ENCODE data around the gene BAZ2A.

The BAZ2A gene

DNA sequence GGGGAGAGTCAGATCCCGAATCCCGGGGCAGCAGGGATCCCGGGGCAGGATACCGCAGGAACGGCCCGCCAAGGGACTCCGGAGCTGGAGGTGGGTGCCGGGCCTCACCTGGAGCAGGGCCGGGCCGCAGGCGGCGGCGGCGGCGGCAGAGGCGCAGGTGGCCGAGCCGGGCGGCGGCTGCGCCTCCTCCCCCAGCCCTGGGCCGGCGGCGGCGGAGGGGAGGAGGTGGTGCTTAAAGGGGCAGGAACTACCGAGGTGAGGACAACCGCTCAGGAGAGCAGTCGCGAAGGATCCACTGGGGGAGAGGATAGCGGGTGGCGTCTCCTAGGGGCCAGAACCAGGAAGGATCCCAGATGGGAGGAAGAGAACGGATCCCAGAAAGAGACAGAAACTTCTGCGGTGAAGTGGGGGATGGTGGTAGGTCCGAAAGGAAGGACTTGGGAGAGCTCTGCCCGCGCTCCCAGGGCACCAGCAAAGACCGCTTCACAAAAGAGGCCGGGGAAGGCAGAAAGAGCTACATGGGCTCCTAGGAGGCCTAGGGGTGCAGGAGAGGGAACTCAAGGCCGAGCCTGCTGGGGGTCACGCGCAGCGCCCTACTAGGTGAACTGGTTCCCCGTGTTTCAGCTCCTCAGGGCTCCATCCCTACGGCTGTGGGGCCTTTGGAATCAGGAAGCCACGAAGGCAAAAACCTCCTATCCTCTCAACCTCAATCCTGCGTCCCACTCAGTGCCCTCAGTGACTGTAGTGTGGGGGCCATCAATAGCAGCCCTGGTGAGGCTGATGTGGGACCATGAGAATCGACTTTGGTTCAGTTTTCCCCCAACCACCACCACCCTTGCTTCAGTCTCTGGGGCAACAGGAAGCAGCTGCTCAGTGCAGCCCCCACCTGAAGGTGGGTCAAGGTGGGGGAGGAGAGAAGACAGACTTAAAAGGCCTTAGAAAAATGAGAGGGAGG lies 5.0 kb upstream of the BAZ2A start:
- peak; percentile 57 for DNase-seq

DNA sequence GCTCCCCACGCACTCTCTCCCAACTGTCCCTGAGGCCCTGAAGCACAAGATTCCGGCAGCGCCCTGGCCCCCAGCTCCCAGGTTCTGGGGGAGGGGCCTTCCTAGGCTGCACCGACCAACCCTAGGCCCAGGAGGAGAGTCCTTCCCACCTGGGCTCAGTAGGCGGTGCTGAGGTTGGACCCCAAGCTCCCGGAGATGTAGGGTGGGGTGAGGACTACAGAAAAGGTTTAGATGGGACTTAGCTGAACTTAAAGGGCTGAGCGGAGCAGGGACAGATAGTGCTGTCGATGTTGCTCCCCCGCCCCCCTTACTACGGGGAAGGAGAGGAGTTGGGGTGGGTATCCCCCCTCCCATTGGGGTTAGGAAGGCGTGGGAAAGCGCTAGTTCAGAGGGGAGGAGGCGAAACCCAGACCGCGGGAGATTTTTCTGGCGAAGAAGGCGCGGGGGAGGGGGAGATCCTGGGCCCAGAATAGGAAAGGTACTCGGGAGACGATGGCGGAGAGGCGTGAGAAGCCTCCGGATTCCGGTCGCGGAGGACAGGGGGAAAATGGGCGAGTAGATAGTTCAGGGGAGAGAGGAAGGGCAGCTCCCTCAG lies 4.2 kb upstream of the BAZ2A start:
- DNase-seq, result no peak

DNA sequence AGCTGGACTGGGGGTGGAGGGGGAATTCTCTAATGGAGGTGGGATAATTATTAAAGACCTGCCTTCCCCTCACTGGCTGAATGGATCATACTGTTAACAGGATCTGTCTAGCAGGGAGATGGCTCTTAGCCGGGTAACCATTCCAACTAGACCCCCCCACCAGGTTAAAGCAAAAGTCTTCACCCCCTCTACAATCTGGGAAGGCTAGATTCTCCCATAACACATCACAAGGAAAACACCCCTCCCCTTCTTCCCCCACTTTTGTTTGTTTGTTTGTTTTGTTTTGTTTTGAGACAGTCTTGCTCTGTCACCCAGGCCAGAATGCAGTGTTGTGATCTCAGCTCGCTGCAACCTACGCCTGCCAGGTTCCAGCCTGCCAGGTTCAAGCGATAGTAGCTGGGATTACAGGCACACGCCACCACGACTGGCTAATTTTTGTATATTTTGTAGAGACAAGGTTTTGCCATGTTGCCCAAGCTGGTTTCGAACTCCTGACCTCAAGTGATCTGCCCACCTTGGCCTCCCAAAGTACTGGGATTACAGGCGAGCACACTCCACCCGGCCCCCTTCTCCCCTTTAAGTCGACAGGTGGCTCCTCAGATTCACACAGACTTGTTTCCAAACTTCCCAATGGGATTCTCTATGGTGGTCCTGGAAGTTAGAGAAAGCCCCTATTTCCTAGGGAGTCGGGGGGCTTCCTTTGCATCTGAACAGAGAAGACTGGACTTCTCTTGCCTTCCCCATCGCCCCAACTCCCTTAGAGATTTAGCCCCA lies 3.5 kb upstream of the BAZ2A start:
- DNase-seq, result no peak

DNA sequence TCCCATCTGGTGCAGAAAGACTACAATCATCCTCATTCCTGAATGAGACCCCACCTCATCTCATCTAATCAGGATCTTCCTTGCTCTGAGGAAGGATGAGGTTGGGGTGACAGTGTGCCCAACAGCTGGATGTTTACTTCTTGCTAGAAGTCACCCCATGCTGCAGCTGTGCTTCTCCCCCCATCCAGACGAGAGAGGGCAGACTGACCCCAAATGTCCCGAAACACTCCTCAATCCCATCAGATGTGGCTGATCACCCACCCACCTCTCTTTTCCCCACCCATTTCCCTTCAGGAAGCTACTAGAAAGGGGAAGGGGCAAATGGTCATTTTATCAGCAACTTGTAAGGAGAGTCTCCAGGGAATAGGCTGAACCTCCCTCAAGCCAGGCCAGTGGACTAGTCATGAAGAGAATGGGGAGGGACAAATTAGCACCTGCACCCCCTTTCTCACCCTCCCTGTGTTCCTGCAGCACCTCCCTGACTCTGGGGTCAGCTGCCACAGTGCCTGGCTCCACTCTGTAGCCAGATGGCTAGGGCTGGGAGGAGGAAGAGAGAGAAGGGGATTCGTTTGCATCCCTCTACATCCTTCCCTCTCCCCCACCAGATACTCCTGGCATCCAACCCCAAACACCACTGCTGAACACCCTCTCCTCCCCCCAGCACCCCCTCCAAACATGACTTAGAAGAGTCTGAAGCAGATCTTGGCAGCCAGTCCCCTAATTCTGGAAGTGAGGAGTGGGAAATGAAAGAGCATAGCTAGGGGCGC lies 2.8 kb upstream of the BAZ2A start:
- no peak for DNase-seq

DNA sequence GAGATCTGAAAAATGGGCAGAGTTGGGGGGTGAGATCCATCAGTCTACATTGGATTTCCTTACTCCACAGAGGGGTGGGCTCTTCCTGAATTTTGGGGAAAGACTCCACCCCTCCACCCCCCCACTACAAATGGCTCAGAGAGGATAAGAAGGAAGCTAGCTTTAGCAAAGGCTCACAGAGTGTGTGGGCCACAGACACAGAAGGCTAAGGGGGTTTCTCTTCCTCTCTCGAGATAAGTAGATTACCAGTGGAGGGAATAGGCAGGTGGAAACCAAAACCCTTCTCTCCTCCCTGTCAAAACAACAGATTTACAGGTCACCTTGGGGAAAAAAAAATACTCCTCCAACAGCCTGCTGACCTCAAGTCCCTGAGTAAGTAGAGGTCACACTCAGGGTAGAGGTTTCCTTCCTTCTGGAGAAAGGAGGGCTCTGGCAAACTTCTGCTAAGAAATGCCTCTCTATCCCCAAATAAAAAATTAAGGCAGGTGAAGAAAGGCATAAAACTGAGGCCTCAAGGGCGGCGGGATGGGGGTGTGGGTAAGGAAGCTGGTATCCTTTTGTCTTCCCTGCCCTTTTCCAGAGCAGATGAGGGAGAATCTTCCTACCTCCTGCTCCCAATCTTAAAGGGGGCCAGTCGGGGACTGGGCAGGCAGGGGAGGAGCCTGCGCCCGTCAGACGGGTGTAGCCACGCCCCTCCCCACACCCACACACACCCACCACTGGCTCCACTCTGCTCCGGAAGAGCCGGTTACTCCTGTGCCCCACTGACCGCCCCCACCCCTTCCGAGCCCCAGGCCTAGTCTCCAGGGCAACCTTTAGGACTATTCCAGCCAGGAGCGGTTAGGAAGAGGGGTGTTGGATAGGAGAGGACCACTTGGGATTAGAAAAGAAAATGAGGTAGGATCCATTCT lies 1.9 kb upstream of the BAZ2A start:
- no peak for DNase-seq

DNA sequence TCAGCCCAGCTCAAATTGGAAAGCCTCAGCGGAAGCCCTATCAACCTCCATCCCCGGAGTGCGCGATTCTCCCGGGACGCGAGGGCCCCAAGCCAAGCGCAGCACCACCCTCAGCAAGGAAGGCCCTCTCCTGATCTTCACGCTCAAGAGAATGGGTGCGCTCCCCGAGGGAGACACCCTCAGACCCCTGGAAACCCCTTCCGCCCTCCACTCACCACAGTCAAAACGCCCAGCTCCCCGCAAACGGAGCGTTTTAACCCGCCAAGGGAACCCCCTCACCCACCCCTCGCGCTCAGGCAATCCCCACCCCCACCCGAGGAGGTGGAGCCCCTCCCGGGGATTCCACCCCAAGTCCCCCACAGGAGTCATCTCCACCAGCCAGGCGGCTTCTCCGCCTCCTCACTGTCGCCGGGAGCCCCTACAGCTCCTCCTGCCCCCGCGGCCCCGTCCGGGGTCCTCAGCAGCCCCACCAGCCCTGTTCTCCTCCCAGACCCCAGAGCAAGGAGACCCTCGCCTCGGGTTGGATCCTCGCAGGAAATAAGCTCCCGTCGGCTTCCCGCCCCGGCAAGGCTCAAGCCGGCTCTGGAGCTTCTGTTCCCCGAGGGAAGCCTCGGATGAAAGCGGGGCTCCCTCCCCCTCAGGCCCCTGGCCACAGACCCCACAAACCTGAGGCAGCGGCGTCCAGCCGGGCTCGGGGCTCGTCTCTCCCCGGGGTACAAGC lies 507 bp downstream of the BAZ2A start:
- no peak for DNase-seq

DNA sequence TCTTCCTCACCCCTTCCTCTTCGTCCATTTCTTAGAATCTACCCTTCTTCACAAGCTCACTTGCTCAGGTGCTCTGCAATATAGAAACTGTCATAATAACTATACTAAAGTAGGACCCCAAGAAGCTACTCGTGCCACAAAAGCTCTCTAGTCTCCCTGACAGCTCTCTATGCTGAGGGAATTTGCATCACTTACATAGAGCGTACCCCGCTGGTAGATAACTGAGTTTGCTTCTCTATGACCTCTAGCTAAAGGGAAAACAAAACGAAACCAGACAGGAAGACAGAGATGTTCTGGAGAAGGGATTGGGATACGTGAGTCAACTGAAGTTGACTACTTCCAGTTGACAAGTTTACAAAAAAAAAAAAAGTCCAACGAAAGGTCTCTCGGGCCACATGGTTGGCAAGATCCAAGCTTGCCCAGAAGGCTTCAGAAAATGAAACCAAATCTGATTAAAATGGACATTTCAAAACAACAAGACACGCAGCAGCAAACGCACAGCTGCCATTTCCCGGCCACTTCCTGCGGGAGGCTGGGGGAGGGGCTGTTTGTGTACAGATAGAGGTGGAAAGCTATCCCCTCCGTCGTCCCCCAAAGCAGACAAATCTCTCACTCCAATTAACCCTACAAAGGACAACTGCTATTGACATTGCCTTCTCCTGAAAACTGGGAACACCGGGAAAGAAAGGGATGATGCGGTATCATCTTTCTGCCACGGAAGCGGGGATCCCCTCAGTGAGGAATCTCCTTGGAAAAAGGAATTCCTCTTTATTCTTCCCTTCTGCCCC lies 1.3 kb downstream of the BAZ2A start:
- no peak for DNase-seq

DNA sequence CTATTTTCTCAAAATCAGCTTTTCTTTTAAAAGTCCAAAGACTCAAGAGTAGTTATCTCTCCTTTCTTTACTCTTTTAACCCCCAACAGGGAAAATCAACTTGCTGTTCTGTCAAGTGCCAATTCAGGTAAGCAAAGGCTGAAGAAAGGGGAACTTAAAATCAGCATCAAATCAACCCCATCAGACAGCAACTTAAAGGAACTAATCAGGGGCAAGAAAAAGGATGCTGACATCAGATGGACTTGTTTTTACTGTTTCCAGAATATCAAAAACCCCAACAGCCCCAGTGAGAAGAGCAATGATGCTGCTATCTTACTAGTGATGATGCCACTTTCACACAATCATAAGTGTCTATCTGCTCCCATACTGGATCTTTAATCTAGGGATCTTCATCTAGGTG lies 3.4 kb downstream of the BAZ2A start:
- no peak for DNase-seq

DNA sequence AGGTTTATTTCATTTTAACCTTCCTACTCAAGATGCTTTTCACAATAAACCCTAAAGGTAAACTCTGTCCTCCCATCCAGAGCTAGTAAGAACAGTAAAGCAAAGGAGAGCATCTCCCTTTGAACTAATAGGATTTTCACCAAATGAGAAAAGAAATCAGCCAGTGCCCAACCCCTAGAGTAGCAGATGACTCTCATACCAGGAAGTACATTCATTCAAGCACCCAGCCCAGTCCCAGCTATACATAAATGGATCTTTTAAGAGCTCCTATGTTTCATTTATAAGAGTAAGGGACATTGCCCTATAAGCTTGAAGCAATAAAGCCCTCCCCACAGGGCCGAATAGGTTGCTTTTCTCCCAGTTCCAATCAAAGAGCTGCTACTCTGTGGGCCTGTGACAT lies 7.6 kb downstream of the BAZ2A start:
- no peak for DNase-seq

DNA sequence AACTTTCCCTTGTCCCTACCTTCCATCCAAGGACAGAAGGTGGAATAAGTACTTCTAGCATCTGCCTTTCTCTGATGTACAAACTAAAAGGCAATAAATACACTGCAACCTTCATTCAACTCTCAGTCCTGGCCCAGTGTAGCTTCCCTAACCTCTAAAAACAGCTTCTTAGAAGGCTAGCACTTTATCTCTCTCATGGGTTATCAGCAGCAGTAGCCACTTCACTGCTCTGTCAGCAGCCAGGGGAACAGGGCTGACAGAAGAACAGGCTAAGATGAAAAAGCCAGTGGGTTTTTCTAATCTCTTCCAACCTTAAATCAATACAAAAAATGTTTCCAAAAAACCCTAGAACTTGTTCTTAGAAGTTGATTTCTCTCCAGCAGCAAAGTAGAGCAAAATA lies 13.2 kb downstream of the BAZ2A start:
- no peak for DNase-seq

DNA sequence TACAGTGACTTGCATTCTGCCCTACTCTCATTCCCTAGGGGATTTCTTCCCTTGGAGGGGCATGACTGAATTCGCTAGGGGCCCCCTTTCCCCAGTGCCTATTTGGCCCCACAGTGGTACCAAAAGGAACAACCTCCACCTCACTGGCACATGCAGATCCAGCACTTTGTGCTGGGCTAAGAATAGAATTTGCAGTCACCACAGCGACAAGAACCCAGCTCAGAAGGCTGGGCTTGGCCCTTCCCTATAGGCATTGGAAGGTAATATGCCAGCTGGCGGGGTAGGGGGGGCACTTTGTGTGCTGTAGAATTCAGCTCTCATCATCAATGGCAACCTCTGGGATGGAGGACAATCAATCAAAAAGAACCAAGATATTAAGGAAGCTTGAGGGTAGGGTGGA lies 13.9 kb downstream of the BAZ2A start:
- no peak for DNase-seq

DNA sequence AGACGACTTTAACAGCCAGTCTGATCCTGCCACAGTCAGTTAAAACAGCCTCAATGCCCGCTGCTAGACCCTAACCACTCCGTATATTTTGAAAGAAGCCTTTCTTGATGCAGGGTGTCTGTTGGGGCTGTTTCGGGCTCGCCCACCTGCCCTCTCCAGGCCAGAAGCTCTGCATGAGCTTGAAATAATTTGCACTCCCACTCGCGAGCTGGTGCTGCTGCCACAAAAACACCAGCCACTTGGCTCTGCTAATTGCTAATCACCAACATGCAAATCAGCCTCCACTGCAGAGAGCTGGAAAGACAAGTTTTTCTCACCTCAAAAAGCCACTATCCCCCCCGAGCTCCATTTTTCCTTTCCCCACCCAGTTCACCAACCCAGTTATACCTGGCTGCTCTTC lies 15.5 kb downstream of the BAZ2A start:
- no peak for DNase-seq

DNA sequence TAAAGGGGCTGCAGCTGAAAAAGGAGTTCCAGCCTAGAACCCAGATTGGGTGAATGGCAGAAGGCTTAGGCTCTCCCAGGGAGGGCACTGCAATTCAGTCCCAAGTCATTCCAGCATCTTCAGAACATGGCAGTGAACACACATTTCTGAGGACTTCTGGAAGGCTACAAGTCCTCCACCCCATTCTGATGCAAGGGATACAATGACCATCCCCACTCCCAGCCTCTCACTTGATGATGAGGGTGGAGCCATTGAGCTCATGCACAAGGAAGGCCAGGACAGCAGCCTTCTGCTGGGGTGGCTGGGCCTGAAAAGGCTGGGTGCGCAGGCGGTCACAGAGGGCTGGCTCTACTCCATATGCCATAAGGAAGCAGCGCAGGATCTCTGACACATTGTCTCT lies 25.8 kb downstream of the BAZ2A start:
- DNase-seq, result no peak

DNA sequence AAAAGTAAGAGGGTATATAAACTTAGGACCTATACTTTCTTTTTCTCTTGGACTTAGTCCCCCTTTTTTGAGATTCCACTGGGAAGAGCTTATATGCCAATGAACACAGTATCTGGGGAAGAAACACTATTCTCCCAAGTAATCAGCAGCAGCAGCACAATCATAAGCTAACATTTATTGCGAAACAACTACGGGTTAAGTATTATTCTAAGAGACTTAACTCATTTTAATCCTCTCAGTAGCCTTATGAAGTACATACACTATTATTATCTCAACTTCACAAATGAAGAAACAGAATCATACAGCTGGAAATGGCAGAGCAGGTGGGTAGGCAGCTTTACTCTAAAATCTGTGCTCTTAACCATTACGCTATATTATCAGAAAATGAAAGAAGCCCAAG lies 27.9 kb downstream of the BAZ2A start:
- DNase-seq, result no peak

DNA sequence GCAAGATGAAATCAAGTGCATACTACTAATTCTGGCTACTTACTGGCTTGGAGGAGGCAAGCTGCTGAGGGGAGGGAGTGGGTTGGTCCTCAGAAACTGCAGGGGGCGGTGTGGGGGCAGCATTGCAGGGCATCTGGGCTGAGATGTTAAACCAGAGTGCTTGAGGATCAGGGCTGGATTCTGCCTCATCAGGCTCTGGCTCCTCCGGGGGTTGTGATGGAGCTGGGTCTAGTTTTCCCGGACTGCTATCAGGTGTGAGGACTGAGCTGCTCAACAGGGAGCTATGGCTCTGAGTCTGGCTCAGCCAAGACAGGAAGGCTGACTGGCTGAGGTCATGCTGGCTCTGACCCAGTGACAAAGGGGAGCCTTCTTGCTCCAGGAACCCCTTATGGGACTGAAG lies 28.6 kb downstream of the BAZ2A start:
- DNase-seq, result no peak

DNA sequence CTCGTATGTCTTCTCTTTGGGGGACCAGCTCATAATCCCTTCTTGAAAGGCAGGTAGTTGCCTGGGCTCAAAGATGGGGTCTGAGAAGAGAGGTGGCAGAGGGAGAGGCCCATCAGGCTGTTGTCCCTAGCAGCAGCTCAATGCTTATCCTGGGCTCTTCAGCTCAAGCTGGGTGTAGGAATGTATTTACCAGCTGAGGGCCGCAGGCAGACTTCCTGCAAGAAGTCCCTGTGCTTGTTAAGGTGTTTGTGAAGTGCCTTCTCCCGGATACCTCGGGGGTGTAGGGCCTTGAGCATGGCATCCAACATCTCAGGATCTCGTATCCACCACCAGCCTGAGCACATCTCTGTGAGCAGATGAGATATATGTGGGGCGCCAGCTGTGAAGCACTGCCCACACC lies 29.4 kb downstream of the BAZ2A start:
- no peak for DNase-seq

DNA sequence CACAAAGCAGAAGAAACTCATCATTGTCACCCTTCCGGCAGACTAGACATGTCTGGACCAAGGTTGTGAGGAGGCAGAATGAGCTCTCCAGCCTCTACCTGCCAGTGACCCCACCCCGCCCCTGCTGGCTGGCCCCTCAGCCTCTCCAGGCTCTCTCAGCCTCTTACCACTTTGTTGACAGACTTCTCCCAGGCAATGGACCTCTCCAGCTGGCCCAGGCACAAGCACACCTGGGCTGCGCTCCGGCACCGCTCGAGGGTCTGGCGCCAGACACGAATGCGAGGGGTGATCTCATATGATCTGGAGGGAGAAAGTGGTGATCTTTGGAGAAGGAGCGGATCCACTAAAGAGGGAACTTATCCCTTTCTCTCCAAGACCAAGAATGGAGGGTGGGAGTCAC lies 30.3 kb downstream of the BAZ2A start:
- DNase-seq, result no peak

DNA sequence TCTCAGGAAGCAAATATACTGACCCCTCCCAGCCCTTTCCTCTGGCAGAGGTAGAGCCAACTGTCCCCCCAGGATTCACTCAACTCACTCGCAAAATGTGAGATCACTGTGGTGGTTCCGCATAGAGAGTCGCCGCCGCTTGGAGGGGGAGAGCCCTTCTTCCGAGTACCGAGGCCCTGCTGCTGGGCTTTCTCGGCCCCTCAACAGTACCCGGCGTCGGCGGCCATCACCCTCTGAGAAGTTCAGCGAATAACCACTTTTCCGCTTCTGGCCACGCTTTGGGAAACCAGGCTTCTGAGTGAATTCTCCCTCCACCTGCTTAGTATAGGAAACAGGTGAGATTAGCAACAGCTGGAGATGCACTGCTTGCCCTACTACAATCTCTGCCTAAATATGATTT lies 31.1 kb downstream of the BAZ2A start:
- no peak for DNase-seq

DNA sequence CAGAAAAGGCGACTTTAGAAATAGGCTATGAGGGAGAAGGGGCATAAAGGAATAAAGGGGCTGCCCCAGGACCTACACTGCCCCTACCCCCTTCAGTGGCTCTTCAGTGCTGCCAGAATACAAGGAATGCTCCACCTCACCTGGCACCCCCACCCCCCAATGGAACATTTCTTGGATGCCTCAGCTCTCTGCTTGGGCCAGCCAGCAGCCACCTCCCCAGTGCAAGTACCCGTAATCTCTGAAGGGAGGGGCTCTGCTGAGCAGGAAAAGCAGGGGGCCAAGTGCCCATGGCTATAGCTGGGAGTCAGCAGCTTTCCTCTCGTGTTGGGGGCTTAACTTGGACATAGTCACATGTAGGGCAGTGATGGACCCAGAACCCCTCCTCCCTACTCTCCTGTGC lies 33.3 kb downstream of the BAZ2A start:
- DNase-seq, result no peak

DNA sequence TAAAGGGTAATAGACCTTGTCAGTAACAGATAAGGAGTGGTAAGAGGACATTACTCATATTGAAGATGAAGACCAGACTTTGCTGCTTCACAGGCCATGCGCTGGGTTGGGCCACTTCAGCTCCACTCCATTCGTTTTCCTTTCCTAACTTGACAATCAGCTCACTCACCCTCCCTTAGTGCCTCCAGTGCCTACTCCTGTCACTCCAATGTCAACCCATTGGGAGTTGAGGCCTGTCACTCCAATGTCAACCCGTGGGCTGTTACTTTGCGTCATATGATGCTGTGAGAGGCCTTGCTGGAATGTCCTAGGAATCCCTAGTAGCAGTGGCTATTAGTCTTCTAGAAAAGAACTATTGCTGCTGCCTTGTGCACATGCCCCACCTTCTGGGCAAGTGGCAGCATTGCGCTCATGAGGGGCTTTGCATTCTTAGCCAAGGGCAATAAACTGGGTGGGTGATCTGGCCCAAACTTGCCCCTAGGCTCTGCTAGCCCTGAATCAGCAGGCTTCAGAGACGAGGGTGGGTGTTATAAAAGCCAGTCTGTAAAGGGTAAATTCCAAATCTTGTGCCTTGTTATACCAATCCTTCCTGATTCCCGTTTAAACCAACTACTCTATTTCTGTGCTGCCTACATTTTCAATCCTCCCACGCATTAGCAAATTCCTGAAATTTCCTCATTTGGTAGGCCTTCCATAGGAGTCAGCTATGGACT lies 36.1 kb downstream of the BAZ2A start:
- no peak for DNase-seq
